GM12878 (cell line): ENCODE data around the gene SPATA9. TPM values are rescaled to one million over a fixed set of nuclear protein-coding genes. Genes with fewer than 3 reads are reported as not detected.

Experiments
- ATAC-seq: fragments of 200-7000 bp; cut with Tn5 transposase; 3 replicates; pipeline ENCODE4 v1.9.1; 2020; ENCODE audit warnings: mild to moderate bottlenecking, moderate library complexity
- BruUV-seq: library from RNA; stranded (reverse); fragments of 400-500 nt; replicated peaks from 2 replicates; lab custom pipeline; 2021; lab: Mats Ljungman, UMichigan
- CTCF ChIA-PET: fragments of 300-600 bp; sonication (Branson Sonifier 250); formaldehyde crosslinking; extraction: SDS; loops from one replicate; lab custom pipeline; 2021; ENCODE audit warnings: inconsistent platforms; lab: Yijun Ruan, JAX
- POLR2A ChIA-PET: fragments of 350-600 bp; formaldehyde crosslinking; extraction: SDS; loops from one replicate; lab custom pipeline; 2021; ENCODE audit warnings: inconsistent platforms; lab: Charles Lee
- RAD21 ChIA-PET: fragments of 300-600 bp; sonication (Branson Sonifier 250); formaldehyde crosslinking; loops from one replicate; lab custom pipeline; 2023; ENCODE audit warnings: antibody characterized with exemption; ENCODE audit not compliant: unreplicated experiment; lab: Charles Lee
- SMC1A ChIA-PET: fragments of 300-600 bp; sonication (Branson Sonifier 250); formaldehyde crosslinking; loops from one replicate; lab custom pipeline; 2023; ENCODE audit not compliant: unreplicated experiment, uncharacterized antibody; lab: Charles Lee
- DNase-seq: peaks from one replicate; pipeline ENCODE4 v3.0.0-alpha.2; 2011; ENCODE audit warnings: low read depth, low spot score
- FAIRE-seq: peaks from 3 replicates; lab custom pipeline; 2011; peaks lifted over from hg19 to GRCh38; lab: Jason Lieb, UNC
- H2AFZ ChIP-seq: 2 replicates; pipeline ENCODE4 v1.6.0; 2011; ENCODE audit warnings: low read depth, low read length, control low read depth; ENCODE audit not compliant: control insufficient read depth
- H3K27ac ChIP-seq: 2 replicates; pipeline ENCODE4 v1.5.1; 2011; ENCODE audit warnings: control low read depth; ENCODE audit not compliant: control insufficient read depth, insufficient read depth
- H3K27me3 ChIP-seq, 2 experiments: replicated peaks in 1 of 2; 2 replicates each; pipeline versions ENCODE4 v1.6.0 to v1.6.1; 2011; ENCODE audit warnings: low read length in 1 of 2; ENCODE audit not compliant: control insufficient read depth in 2 of 2, insufficient read depth in 2 of 2
- H3K36me3 ChIP-seq, 2 experiments: 2 replicates each; pipeline ENCODE4 v1.5.1; 2011; ENCODE audit warnings: low read length in 1 of 2; ENCODE audit not compliant: control insufficient read depth in 2 of 2, insufficient read depth in 2 of 2
- H3K4me1 ChIP-seq: 2 replicates; pipeline ENCODE4 v1.6.1; 2011; ENCODE audit warnings: mild to moderate bottlenecking, low read length, moderate library complexity, mixed read lengths; ENCODE audit not compliant: control insufficient read depth, insufficient read depth
- H3K4me2 ChIP-seq: 2 replicates; pipeline ENCODE4 v1.6.0; 2011; ENCODE audit warnings: control low read depth; ENCODE audit not compliant: control insufficient read depth, insufficient read depth
- H3K4me3 ChIP-seq: fragments of 200-600 bp; sonication (generic); 2 replicates; pipeline ENCODE4 v1.5.1; 2016
- H3K79me2 ChIP-seq: 2 replicates; pipeline ENCODE4 v1.6.0; 2011; ENCODE audit warnings: low read length; ENCODE audit not compliant: control insufficient read depth, insufficient read depth
- H3K9ac ChIP-seq: 2 replicates; pipeline ENCODE4 v1.8.0; 2011; ENCODE audit warnings: low read length, control low read depth, mixed read lengths; ENCODE audit not compliant: control insufficient read depth, insufficient read depth
- H3K9me3 ChIP-seq: replicated peaks from 3 replicates; pipeline ENCODE4 v1.5.1; 2011; ENCODE audit warnings: mild to moderate bottlenecking, low read length; ENCODE audit not compliant: control insufficient read depth, insufficient read depth
- H4K20me1 ChIP-seq: 2 replicates; pipeline ENCODE4 v1.6.0; 2011; ENCODE audit not compliant: control insufficient read depth, insufficient read depth
- CHD4 ChIP-seq: fragments of 200-600 bp; sonication (generic); IDR thresholded peaks from 2 replicates; pipeline ENCODE4 v1.6.1; 2016; ENCODE audit warnings: mild to moderate bottlenecking
- DPF2 ChIP-seq: fragments of 450-650 bp; IDR thresholded peaks from 2 replicates; pipeline ENCODE4 v1.6.1; 2017; ENCODE audit warnings: mild to moderate bottlenecking
- EP300 ChIP-seq, 2 experiments: fragments of 150-350 bp in 1 of 2; IDR thresholded peaks; 2 replicates each; pipeline ENCODE4 v1.6.1; 2011 to 2012; ENCODE audit warnings: low read depth in 2 of 2, low read length in 2 of 2, borderline replicate concordance in 1 of 2, improper control_type of control experiment in 1 of 2, inconsistent platforms in 1 of 2; ENCODE audit not compliant: control insufficient read depth in 1 of 2
- FOXM1 ChIP-seq: IDR thresholded peaks from 2 replicates; pipeline ENCODE4 v1.6.1; 2012; ENCODE audit warnings: low read depth, mild to moderate bottlenecking, inconsistent platforms, low read length, moderate library complexity
- GATAD2B ChIP-seq: fragments of 450-650 bp; conservative IDR thresholded peaks from 2 replicates; pipeline ENCODE4 v1.6.1; 2017; ENCODE audit warnings: low read depth, mild to moderate bottlenecking, moderate library complexity
- NFXL1 ChIP-seq: fragments of 450-650 bp; IDR thresholded peaks from 2 replicates; pipeline ENCODE4 v1.6.1; 2017; ENCODE audit warnings: antibody characterized with exemption, mild to moderate bottlenecking, borderline replicate concordance
- NR2C2 ChIP-seq: IDR thresholded peaks from 2 replicates; pipeline ENCODE4 v1.6.1; 2011; ENCODE audit warnings: borderline replicate concordance, low read depth; ENCODE audit not compliant: control insufficient read depth, insufficient read length
- PAX5 ChIP-seq: IDR thresholded peaks from 2 replicates; pipeline ENCODE4 v1.6.1; 2011; ENCODE audit warnings: low read depth, low read length, borderline replicate concordance
- SREBF1 ChIP-seq: IDR thresholded peaks from 2 replicates; pipeline ENCODE4 v1.6.1; 2012; ENCODE audit warnings: mild to moderate bottlenecking, low read length
- ZBED1 ChIP-seq: IDR thresholded peaks from 2 replicates; pipeline ENCODE4 v1.6.1; 2016; ENCODE audit warnings: borderline replicate concordance
- ZNF207 ChIP-seq: fragments of 450-650 bp; IDR thresholded peaks from 2 replicates; pipeline ENCODE4 v1.6.1; 2014; ENCODE audit warnings: antibody characterized with exemption, mild to moderate bottlenecking, borderline replicate concordance
- WGBS: methylation state at CpG from one replicate; pipeline ENCODE4 v1.1.6; 2016; ENCODE audit warnings: low lambda C conversion rate; ENCODE audit not compliant: insufficient replicate concordance, insufficient coverage; ENCODE audit errors: missing lambda C conversion rate; 5-methylcytosine and 5-hydroxymethylcytosine counted together
- in situ Hi-C: fragments of 300-500 bp; cut with MboI; formaldehyde crosslinking; loops from 9 replicates; pipeline ENCODE4 v1.14.3; 2018; ENCODE audit warnings: mixed read lengths
- intact Hi-C: fragments of 100-400 bp; cut with micrococcal nuclease; formaldehyde crosslinking; loops from one replicate; pipeline ENCODE4 v1.14.2; 2022; ENCODE audit not compliant: unreplicated experiment
- polyA plus RNA-seq, 11 experiments: library from polyadenylated mRNA; depleted of rRNA in 4 of 11; unstranded in 6 of 11; stranded (reverse) in 5 of 11; fragments of >200 nt; fragmentation: Nextera tagmentation in 4 of 11; fragmentation: Illumina TruSeq in 1 of 11; extraction: Ambion mirVana in 4 of 11; extraction: Trizol in 1 of 11; gene quantifications; 1 replicate in 1 of 11; 2 replicates in 10 of 11; pipeline versions ENCODE4 v1.2.1 to v1.2.3, GENCODE V29; 2011 to 2016; ENCODE audit warnings: inconsistent platforms in 2 of 11, missing spikeins in 2 of 11, low read depth in 1 of 11
- total RNA-seq, 4 experiments: library from RNA; depleted of rRNA in 3 of 4; stranded (reverse); fragments of >200 nt in 3 of 4; fragmentation: Illumina TruSeq in 1 of 4; extraction: Trizol in 1 of 4; gene quantifications; 2 replicates each; pipeline versions ENCODE4 v1.2.1 to v1.2.3, GENCODE V29; 2013 to 2021
- TF ChIP-seq, protein P1 (sequence below): fragments of 450-650 bp; IDR thresholded peaks from 2 replicates; pipeline ENCODE4 v1.6.1; 2014; ENCODE audit warnings: mild to moderate bottlenecking
- TF ChIP-seq, protein P2 (sequence below): fragments of 450-650 bp; IDR thresholded peaks from 2 replicates; pipeline ENCODE4 v1.6.1; 2018; ENCODE audit warnings: mild to moderate bottlenecking, low read depth, moderate library complexity; ENCODE audit not compliant: partially characterized antibody
- TF ChIP-seq, protein P3 (sequence below): IDR thresholded peaks from 2 replicates; pipeline ENCODE4 v1.6.1; 2012; ENCODE audit warnings: improper control_type of control experiment, low read depth, low read length; ENCODE audit not compliant: insufficient replicate concordance
- TF ChIP-seq, protein P4 (sequence below): IDR thresholded peaks from 2 replicates; pipeline ENCODE4 v1.6.1; 2011; ENCODE audit warnings: low read depth, low read length, improper control_type of control experiment, borderline replicate concordance

SPATA9 gene
- total and polyA plus RNA-seq, 10 of the 15 experiments (the other 5 are each of a cell fraction or from before 2014, with no cell fraction given), result 0.11 to 0.49 (median 0.16) TPM; not detected in 1

DNA sequence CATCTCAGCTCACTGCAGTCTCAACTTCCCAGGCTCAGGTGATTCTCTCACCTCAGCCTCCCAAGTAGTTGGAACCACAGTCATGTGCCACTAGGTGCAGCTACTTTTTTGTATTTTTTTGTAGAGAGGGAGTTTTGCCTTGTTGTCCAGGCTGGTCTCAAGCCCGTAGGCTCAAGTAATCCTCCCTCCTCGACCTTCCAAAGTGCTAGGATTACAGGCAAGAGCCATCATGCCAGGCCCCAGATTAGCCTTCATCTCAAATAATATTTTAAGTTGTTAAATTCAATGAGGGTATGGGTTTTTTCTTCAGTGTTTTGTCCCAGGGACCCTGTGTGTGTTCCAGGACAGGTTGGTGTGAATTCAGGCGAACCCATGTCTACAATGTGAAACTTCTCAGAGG lies 48.7 kb downstream of the SPATA9 start:
- DNase-seq (no peak), ATAC-seq (no peak), FAIRE-seq (no peak)
- intact Hi-C loops (no loop called here), in situ Hi-C loops (no loop called here)
- H3K79me2 ChIP-seq, result no peaks in the 10 kb centered on the region
- no peaks in the 10 kb centered on the region for H3K27me3 ChIP-seq
- H3K9ac ChIP-seq, result no peak overlapping the region
- no peak overlapping the region for H3K4me3 ChIP-seq
- ChIA-PET CTCF (interaction anchor here (1.4 to 1.6 kb wide), 2 partner anchors 147 to 325 kb away, joined by 5 read pairs; no protein-coding TSS in a partner anchor), RAD21 (no interaction called here), POLR2A (no interaction called here), SMC1A (interaction anchor here (1.6 to 1.7 kb wide), 2 partner anchors 8 to 148 kb away, joined by 5 to 6 read pairs; no protein-coding TSS in a partner anchor)
- H3K4me1 ChIP-seq, result peaks cover 8% of the 10 kb centered on the region; the same call in 1 of the 2 replicates
- H3K9me3 ChIP-seq, result peaks cover 6% of the 10 kb centered on the region; the same call in 2 of the 3 replicates
- H3K36me3 ChIP-seq, result no peaks in the 10 kb centered on the region
- H2AFZ ChIP-seq, result no peak overlapping the region
- no peak overlapping the region for H3K4me2 ChIP-seq
- no TSS peak for BruUV-seq
- no peak overlapping the region for H3K27ac ChIP-seq
- WGBS, result 94% methylated on average over 3 of the region's 3 CpGs
- H4K20me1 ChIP-seq, result no peaks in the 10 kb centered on the region
- TF ChIP-seq EP300 (IDR thresholded peaks at IDR 0.05; ENCODE audit: borderline replicate concordance in 1 of 2, control insufficient read depth in 1 of 2, low read depth in 2 of 2, low read length in 2 of 2), result no peak
- no peak for TF ChIP-seq NR2C2
- TF ChIP-seq, protein P1, sequence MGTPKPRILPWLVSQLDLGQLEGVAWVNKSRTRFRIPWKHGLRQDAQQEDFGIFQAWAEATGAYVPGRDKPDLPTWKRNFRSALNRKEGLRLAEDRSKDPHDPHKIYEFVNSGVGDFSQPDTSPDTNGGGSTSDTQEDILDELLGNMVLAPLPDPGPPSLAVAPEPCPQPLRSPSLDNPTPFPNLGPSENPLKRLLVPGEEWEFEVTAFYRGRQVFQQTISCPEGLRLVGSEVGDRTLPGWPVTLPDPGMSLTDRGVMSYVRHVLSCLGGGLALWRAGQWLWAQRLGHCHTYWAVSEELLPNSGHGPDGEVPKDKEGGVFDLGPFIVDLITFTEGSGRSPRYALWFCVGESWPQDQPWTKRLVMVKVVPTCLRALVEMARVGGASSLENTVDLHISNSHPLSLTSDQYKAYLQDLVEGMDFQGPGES, result no peak
- no peak for TF ChIP-seq ZBED1
- TF ChIP-seq DPF2, result no peak
- TF ChIP-seq NFXL1, result no peak
- no peak for TF ChIP-seq SREBF1
- TF ChIP-seq, protein P2, sequence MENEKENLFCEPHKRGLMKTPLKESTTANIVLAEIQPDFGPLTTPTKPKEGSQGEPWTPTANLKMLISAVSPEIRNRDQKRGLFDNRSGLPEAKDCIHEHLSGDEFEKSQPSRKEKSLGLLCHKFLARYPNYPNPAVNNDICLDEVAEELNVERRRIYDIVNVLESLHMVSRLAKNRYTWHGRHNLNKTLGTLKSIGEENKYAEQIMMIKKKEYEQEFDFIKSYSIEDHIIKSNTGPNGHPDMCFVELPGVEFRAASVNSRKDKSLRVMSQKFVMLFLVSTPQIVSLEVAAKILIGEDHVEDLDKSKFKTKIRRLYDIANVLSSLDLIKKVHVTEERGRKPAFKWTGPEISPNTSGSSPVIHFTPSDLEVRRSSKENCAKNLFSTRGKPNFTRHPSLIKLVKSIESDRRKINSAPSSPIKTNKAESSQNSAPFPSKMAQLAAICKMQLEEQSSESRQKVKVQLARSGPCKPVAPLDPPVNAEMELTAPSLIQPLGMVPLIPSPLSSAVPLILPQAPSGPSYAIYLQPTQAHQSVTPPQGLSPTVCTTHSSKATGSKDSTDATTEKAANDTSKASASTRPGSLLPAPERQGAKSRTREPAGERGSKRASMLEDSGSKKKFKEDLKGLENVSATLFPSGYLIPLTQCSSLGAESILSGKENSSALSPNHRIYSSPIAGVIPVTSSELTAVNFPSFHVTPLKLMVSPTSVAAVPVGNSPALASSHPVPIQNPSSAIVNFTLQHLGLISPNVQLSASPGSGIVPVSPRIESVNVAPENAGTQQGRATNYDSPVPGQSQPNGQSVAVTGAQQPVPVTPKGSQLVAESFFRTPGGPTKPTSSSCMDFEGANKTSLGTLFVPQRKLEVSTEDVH, result no peak
- TF ChIP-seq CHD4, result no peak
- TF ChIP-seq, protein P3, sequence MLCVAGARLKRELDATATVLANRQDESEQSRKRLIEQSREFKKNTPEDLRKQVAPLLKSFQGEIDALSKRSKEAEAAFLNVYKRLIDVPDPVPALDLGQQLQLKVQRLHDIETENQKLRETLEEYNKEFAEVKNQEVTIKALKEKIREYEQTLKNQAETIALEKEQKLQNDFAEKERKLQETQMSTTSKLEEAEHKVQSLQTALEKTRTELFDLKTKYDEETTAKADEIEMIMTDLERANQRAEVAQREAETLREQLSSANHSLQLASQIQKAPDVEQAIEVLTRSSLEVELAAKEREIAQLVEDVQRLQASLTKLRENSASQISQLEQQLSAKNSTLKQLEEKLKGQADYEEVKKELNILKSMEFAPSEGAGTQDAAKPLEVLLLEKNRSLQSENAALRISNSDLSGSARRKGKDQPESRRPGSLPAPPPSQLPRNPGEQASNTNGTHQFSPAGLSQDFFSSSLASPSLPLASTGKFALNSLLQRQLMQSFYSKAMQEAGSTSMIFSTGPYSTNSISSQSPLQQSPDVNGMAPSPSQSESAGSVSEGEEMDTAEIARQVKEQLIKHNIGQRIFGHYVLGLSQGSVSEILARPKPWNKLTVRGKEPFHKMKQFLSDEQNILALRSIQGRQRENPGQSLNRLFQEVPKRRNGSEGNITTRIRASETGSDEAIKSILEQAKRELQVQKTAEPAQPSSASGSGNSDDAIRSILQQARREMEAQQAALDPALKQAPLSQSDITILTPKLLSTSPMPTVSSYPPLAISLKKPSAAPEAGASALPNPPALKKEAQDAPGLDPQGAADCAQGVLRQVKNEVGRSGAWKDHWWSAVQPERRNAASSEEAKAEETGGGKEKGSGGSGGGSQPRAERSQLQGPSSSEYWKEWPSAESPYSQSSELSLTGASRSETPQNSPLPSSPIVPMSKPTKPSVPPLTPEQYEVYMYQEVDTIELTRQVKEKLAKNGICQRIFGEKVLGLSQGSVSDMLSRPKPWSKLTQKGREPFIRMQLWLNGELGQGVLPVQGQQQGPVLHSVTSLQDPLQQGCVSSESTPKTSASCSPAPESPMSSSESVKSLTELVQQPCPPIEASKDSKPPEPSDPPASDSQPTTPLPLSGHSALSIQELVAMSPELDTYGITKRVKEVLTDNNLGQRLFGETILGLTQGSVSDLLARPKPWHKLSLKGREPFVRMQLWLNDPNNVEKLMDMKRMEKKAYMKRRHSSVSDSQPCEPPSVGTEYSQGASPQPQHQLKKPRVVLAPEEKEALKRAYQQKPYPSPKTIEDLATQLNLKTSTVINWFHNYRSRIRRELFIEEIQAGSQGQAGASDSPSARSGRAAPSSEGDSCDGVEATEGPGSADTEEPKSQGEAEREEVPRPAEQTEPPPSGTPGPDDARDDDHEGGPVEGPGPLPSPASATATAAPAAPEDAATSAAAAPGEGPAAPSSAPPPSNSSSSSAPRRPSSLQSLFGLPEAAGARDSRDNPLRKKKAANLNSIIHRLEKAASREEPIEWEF, result no peak
- no peak for TF ChIP-seq GATAD2B
- TF ChIP-seq, protein P4, sequence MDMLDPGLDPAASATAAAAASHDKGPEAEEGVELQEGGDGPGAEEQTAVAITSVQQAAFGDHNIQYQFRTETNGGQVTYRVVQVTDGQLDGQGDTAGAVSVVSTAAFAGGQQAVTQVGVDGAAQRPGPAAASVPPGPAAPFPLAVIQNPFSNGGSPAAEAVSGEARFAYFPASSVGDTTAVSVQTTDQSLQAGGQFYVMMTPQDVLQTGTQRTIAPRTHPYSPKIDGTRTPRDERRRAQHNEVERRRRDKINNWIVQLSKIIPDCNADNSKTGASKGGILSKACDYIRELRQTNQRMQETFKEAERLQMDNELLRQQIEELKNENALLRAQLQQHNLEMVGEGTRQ, result no peak
- no peak for TF ChIP-seq ZNF207
- TF ChIP-seq FOXM1, result no peak
- TF ChIP-seq PAX5, result no peak
